GM12872 (cell line): Measurements from ENCODE around the gene QARS1.

Experiments
- CTCF ChIP-seq: IDR thresholded peaks from 3 replicates; pipeline ENCODE4 v1.5.1; 2011; ENCODE audit warnings: low read depth, mild to moderate bottlenecking, low read length, moderate library complexity; ENCODE audit not compliant: insufficient read depth

The QARS1 gene

DNA sequence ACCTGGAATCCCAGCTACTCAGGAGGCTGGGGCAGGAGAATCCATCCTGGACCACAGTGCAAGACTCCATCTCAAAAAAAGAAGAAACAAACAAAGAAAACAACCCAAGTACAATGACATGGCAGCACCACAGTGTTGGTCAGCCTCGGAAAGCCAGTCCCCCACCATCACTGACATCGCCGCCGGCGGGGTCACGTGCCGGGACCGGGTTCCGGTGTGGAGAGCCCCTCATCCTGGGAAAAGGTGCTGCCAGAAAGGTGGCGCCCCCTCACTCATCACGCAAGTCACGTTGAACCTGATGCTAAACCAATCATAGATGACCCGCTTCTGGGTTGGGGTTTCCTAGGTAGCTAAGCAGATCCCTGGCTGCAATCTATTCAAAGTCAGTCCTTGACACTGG lies 28.4 kb downstream of the QARS1 start:
- TF ChIP-seq CTCF: no peak

GRCh38 chr3:49058011-49058410 lies 46.5 kb downstream of the QARS1 start:
- no peak for TF ChIP-seq CTCF

DNA sequence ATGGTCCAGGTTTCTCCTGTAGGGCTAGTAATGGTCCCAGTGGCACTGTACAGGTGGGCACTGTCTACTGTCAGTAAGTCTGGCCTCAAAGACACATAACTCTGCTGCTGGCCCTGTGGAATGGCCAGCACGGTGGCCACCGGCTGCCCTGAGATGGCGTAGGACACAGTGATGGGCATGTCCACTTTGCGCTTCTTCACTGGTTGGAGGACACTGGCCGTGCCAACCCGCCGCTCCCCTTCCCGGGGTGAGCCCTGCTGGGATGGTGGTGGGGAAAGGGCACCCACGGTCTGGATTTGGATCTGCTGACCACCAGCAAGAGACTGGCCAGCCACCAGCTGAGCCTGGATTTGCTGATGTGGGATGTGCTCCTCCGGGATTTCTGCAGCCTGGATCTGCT lies 47.3 kb downstream of the QARS1 start:
- TF ChIP-seq CTCF: no peak

DNA sequence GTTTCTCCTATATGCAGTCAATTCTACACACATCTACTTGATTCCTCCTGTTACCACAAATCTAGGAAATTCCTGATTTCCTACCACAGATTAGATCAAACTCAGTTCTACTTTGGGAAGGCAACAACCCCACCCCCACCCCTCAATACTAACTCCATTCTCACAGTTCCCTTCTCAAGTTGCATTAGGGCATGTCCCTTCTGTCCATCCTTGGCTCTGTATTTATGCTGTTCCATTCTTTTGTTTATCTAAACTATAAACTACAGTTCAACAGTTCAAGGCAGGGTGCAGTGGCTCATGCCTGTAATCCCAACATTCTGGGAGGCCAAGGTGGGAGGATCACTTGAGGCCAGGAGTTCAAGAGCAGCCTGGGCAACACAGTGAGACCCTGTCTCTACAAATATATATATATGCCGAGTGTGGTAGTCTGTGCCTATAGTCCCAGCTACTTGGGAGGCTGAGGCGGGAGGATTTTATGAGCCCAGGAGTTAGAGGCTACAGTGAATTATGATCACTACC lies 50.2 kb downstream of the QARS1 start:
- TF ChIP-seq CTCF: no peak

DNA sequence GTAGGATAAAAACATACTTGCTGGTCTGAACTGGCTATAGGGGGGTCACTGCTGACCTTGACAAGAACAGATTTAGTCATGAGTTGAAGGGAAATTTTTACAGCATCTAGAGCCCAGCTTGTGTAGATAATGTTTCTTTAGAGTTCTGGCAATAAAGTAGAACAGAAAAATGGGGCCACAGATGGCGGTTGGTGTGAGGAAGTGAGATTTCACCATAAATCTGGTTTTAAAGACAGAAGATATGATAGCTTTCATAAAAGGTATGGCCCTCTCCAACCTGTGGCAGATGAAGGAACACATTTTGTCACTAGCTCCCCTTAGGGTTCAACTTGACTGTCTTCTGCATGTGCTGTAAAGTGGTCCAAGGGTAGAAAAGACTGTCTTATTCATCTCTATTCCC lies 51.0 kb downstream of the QARS1 start:
- TF ChIP-seq CTCF: no peak
